Endothelial cell of umbilical vein (primary cell): ENCODE data around the gene SPINDOC. TPM values are rescaled to one million over a fixed set of nuclear protein-coding genes. Genes with fewer than 3 reads are reported as not detected.

Source experiments
- BruUV-seq: library from RNA; stranded (reverse); fragments of 400-500 nt; replicated peaks from 2 replicates; lab custom pipeline; 2021; lab: Mats Ljungman, UMichigan
- CTCF ChIA-PET: fragments of 300-600, 350-600 bp; sonication (Branson Sonifier 250); formaldehyde crosslinking; loops from one replicate; lab custom pipeline; 2021; ENCODE audit warnings: antibody characterized with exemption, inconsistent platforms; lab: Charles Lee
- POLR2A ChIA-PET: fragments of 300-600, 350-600 bp; sonication (Branson Sonifier 250); formaldehyde crosslinking; loops from one replicate; lab custom pipeline; 2021; ENCODE audit warnings: antibody characterized with exemption, inconsistent platforms; lab: Charles Lee
- DNase-seq: peaks from one replicate; pipeline ENCODE4 v3.0.0-alpha.2; 2011; ENCODE audit warnings: low read depth, low spot score
- FAIRE-seq: peaks from 2 replicates; lab custom pipeline; 2011; peaks lifted over from hg19 to GRCh38; lab: Jason Lieb, UNC
- H2AFZ ChIP-seq: 2 replicates; pipeline ENCODE4 v1.6.0; 2012; ENCODE audit warnings: low read depth, low read length, control low read depth, inconsistent platforms
- H3K27ac ChIP-seq: 2 replicates; pipeline ENCODE4 v1.5.1; 2011; ENCODE audit warnings: low read depth, mild to moderate bottlenecking, control low read depth, low read length, moderate library complexity; ENCODE audit not compliant: insufficient read depth
- H3K27me3 ChIP-seq, 2 experiments: 2 replicates each; pipeline versions ENCODE4 v1.6.0 to v1.6.1; 2011; ENCODE audit warnings: low read length in 2 of 2, mixed read lengths in 1 of 2; ENCODE audit not compliant: control insufficient read depth in 2 of 2, insufficient read depth in 2 of 2
- H3K36me3 ChIP-seq, 2 experiments: 2 replicates in 1 of 2; 3 replicates in 1 of 2; pipeline ENCODE4 v1.5.1; 2011; ENCODE audit warnings: low read length in 2 of 2, mild to moderate bottlenecking in 1 of 2, moderate library complexity in 1 of 2; ENCODE audit not compliant: control insufficient read depth in 2 of 2, insufficient read depth in 2 of 2; ENCODE audit errors: extremely low read depth in 1 of 2
- H3K4me1 ChIP-seq: 3 replicates; pipeline ENCODE4 v1.5.1; 2011; ENCODE audit warnings: mild to moderate bottlenecking, low read length; ENCODE audit not compliant: control insufficient read depth, insufficient read depth; ENCODE audit errors: extremely low read depth
- H3K4me2 ChIP-seq: 2 replicates; pipeline ENCODE4 v1.6.1; 2011; ENCODE audit warnings: low read length, control low read depth, mixed read lengths; ENCODE audit not compliant: insufficient read depth
- H3K4me3 ChIP-seq, 3 experiments: fragments of 200-600 bp in 1 of 3; sonication (generic), shearing (Covaris generic) in 1 of 3; replicated peaks in 1 of 3; 2 replicates each; pipeline ENCODE4 v1.5.1; 2011 to 2016; ENCODE audit warnings: control low read depth in 3 of 3, low read length in 3 of 3, mild to moderate bottlenecking in 2 of 3, inconsistent platforms in 1 of 3, low read depth in 1 of 3, moderate library complexity in 1 of 3; ENCODE audit not compliant: insufficient read depth in 1 of 3
- H3K79me2 ChIP-seq: 2 replicates; pipeline ENCODE4 v1.6.0; 2012; ENCODE audit warnings: low read length, inconsistent platforms; ENCODE audit not compliant: control insufficient read depth, insufficient read depth
- H3K9ac ChIP-seq: replicated peaks from 2 replicates; pipeline ENCODE3; 2011; ENCODE audit warnings: low read length, control low read depth; ENCODE audit not compliant: insufficient read depth; ENCODE audit errors: extremely low read depth
- H3K9me1 ChIP-seq: replicated peaks from 3 replicates; pipeline ENCODE4 v1.6.0; 2011; ENCODE audit warnings: mild to moderate bottlenecking, low read length; ENCODE audit not compliant: control insufficient read depth, insufficient read depth; ENCODE audit errors: extremely low read depth
- H3K9me3 ChIP-seq: replicated peaks from 2 replicates; pipeline ENCODE4 v1.5.1; 2012; ENCODE audit warnings: low read length, inconsistent platforms; ENCODE audit not compliant: control insufficient read depth, insufficient read depth
- H4K20me1 ChIP-seq: replicated peaks from 2 replicates; pipeline ENCODE3; 2011; ENCODE audit warnings: mild to moderate bottlenecking, low read length; ENCODE audit not compliant: control insufficient read depth, insufficient read depth; ENCODE audit errors: extremely low read depth
- EZH2 ChIP-seq: IDR thresholded peaks from 2 replicates; pipeline ENCODE4 v1.6.1; 2012; ENCODE audit warnings: borderline replicate concordance, low read depth, mild to moderate bottlenecking, moderate library complexity, low read length, inconsistent platforms; ENCODE audit not compliant: severe bottlenecking
- FOS ChIP-seq: IDR thresholded peaks from 2 replicates; pipeline ENCODE4 v1.6.1; 2011; ENCODE audit warnings: mild to moderate bottlenecking, low read length, moderate library complexity, borderline replicate concordance; ENCODE audit not compliant: insufficient read depth
- GATA2 ChIP-seq: IDR thresholded peaks from 2 replicates; pipeline ENCODE4 v1.7.0; 2011; ENCODE audit warnings: low read depth, mild to moderate bottlenecking, moderate library complexity, mixed read lengths, low read length; ENCODE audit not compliant: insufficient read length, insufficient read depth
- JUN ChIP-seq: IDR thresholded peaks from 2 replicates; pipeline ENCODE4 v1.6.1; 2011; ENCODE audit warnings: borderline replicate concordance, low read depth; ENCODE audit not compliant: insufficient read length, insufficient read depth
- MYC ChIP-seq: IDR thresholded peaks from one replicate; pipeline ENCODE4 v1.6.1; 2011; ENCODE audit warnings: mild to moderate bottlenecking, low read depth, low read length
- POLR2AphosphoS5 ChIP-seq: IDR thresholded peaks from 2 replicates; pipeline ENCODE4 v1.6.1; 2012; ENCODE audit warnings: low read depth, mild to moderate bottlenecking, control low read depth, low read length, moderate library complexity; ENCODE audit not compliant: insufficient read depth
- dilution Hi-C: fragments of 300-500 bp; cut with MboI; formaldehyde crosslinking; loops from one replicate; pipeline ENCODE4 v1.15.0; 2019; ENCODE audit warnings: low sequenced_read_pairs; ENCODE audit not compliant: extremely low pct_ligation_motif_present
- intact Hi-C: fragments of 100-400 bp; cut with micrococcal nuclease; formaldehyde crosslinking; loops from one replicate; pipeline ENCODE4 v1.10.0; 2022
- polyA plus RNA-seq, 4 experiments: library from polyadenylated mRNA; depleted of rRNA in 3 of 4; stranded (reverse) in 3 of 4; unstranded in 1 of 4; fragments of >200 nt; gene quantifications; 2 replicates each; pipeline versions ENCODE4 v1.2.1 to v1.2.3, GENCODE V29; 2011 to 2012; ENCODE audit warnings: missing spikeins in 1 of 4
- total RNA-seq: library from RNA; stranded (reverse); gene quantifications from 2 replicates; pipeline ENCODE4 v1.2.3, GENCODE V29; 2021
- TF ChIP-seq, protein P1 (sequence below), 2 donors: IDR thresholded peaks; 1 replicate in 1 of 2; 2 replicates in 1 of 2; pipeline ENCODE4 v1.5.1; 2011; ENCODE audit warnings: low read length in 2 of 2, mild to moderate bottlenecking in 2 of 2, moderate library complexity in 2 of 2, control low read depth in 1 of 2, inconsistent platforms in 1 of 2, low read depth in 1 of 2; ENCODE audit not compliant: insufficient read depth in 1 of 2; ENCODE audit errors: extremely low read depth in 1 of 2

The SPINDOC gene
- total and polyA plus RNA-seq, 2 donors (not counting 3 experiments of a cell fraction or from before 2014, with no cell fraction given), result 29.4 to 54.5 TPM

DNA sequence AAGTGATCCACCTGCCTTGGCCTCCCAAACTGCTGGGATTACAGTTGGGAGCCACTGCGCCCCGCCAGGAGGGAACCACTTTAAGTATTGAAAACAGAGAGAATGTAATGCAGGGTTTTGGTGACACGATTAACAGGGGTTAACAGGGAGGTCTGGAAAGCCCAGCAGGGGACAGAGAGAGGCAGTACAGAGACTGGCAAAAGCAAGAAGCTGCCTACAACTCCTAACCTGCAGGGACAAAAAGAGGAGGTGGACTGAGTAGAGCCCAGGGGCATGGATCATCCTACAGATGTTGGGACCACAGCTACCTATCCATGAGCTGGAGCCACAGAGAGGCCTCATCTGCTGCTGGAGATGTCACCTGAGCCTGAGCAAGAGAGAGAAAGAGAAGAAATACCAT lies 1.7 kb upstream of the SPINDOC start:
- Histone ChIP-seq H3K4me2 (no peak overlapping the region), H3K27ac (no peak overlapping the region), H3K9ac (no peak overlapping the region), H3K9me3 (no peaks in the 10 kb centered on the region), H3K36me3 (peaks cover 2 to 3% of the 10 kb centered on the region in 2 experiments), H3K4me1 (peaks cover 18% of the 10 kb centered on the region), H3K9me1 (no peaks in the 10 kb centered on the region), H3K79me2 (peaks cover 30% of the 10 kb centered on the region), H2AFZ (no peak overlapping the region), H3K4me3 (no peak overlapping the region), H3K27me3 (no peaks in the 10 kb centered on the region), H4K20me1 (peaks cover 7% of the 10 kb centered on the region)
- TF ChIP-seq FOS (no peak), JUN (no peak), MYC (no peak), EZH2 (no peak), GATA2 (no peak), POLR2AphosphoS5 (no peak)
- TF ChIP-seq, protein P1, sequence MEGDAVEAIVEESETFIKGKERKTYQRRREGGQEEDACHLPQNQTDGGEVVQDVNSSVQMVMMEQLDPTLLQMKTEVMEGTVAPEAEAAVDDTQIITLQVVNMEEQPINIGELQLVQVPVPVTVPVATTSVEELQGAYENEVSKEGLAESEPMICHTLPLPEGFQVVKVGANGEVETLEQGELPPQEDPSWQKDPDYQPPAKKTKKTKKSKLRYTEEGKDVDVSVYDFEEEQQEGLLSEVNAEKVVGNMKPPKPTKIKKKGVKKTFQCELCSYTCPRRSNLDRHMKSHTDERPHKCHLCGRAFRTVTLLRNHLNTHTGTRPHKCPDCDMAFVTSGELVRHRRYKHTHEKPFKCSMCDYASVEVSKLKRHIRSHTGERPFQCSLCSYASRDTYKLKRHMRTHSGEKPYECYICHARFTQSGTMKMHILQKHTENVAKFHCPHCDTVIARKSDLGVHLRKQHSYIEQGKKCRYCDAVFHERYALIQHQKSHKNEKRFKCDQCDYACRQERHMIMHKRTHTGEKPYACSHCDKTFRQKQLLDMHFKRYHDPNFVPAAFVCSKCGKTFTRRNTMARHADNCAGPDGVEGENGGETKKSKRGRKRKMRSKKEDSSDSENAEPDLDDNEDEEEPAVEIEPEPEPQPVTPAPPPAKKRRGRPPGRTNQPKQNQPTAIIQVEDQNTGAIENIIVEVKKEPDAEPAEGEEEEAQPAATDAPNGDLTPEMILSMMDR (IDR thresholded peaks at IDR 0.05; ENCODE audit: extremely low read depth in 1 of 2, insufficient read depth in 1 of 2, low read depth in 1 of 2, low read length in 2 of 2), result no peak
- intact Hi-C loops, result no loop called here
- BruUV-seq, result no TSS peak
- ChIA-PET CTCF (interaction anchor here (1.4 kb wide), 1 partner anchor 26 kb away, joined by 3 read pairs; no protein-coding TSS in a partner anchor), POLR2A (no interaction called here)
- dilution Hi-C loops, result no loop called here
- DNase-seq, result no peak
- no peak for FAIRE-seq
